ENCODE measurements around the gene KRT85.
A peak's percentile ranks its signal among the peaks of the same experiment; 100 is the strongest.

KRT85 gene

DNA sequence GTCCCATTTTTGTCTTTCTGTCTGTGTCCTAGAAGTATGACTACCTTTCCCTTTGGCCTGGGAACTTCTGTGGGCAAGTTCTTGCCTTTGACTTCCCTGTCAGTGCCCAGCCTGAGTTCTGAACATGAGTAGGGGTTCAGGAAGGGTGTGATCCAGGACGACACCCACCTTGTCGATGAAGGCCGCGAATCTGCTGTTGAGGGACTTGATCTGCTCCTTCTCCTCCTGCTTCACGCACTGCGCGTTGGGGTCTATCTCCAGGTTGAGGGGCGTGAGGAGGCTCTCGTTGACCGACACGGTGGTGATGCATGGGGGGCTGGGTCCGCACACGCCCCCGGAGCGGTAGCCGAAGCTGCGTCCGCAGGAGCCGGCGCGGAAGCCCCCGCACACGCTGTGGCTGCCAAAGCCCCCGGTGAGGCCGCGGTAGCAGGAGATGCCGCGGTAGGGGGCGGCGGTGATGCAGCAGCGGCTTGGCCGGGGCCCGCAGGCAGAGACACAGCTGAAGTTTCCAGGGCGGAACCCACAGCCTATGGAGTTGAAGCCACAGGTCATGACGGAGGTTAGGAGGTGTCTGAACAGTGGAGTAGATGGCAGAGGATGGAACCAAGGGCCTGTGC is 46.4 kb downstream of the KRT85 start, which contains the start of gene KRT83:
KRT83 (minus strand) TSS at position 615 of the 617 bp plus-strand sequence; CDS start at position 552, 63 bp downstream.
- H3K36me3 ChIP-seq (ENCODE audit: control insufficient read depth, insufficient read depth, low read length) = no peaks in the 10 kb centered on the region
- no peak for DNase-seq (ENCODE audit: extremely low read depth, insufficient read length)
- peaks cover 6% of the 10 kb centered on the region for H3K27me3 ChIP-seq (replicated peaks; ENCODE audit: control insufficient read depth, insufficient read depth, low read length)
- H3K4me3 ChIP-seq (replicated peaks; ENCODE audit: low read depth, low read length) = no peak within 1 kb of the TSS
- no peak for TF ChIP-seq CTCF (IDR thresholded peaks at IDR 0.05; ENCODE audit: insufficient read depth, low read length, poor library complexity, severe bottlenecking)

- Histone ChIP-seq H3K36me3 (ENCODE audit: control insufficient read depth, insufficient read depth, low read length) (no peaks in the 10 kb centered on the region), H3K27me3 (replicated peaks; ENCODE audit: control insufficient read depth, insufficient read depth, low read length) (peaks cover 6% of the 10 kb centered on the region), H3K4me3 (replicated peaks; ENCODE audit: low read depth, low read length) (no peak overlapping the region)
- no peak for DNase-seq (ENCODE audit: extremely low read depth, insufficient read length)
- peak; percentile 17 for TF ChIP-seq CTCF (IDR thresholded peaks at IDR 0.05; ENCODE audit: insufficient read depth, low read length, poor library complexity, severe bottlenecking)
These were observed 48.2 kb downstream of the KRT85 start for GRCh38 chr12:52319097-52319496.

GRCh38 chr12:52318241-52318990 is 48.9 kb downstream of the KRT85 start:
- TF ChIP-seq CTCF (IDR thresholded peaks at IDR 0.05; ENCODE audit: insufficient read depth, low read length, poor library complexity, severe bottlenecking) = no peak

GRCh38 chr12:52317468-52318052 is 49.7 kb downstream of the KRT85 start:
- Histone ChIP-seq H3K4me3 (replicated peaks; ENCODE audit: low read depth, low read length) (no peak overlapping the region), H3K36me3 (ENCODE audit: control insufficient read depth, insufficient read depth, low read length) (no peaks in the 10 kb centered on the region), H3K27me3 (replicated peaks; ENCODE audit: control insufficient read depth, insufficient read depth, low read length) (peaks cover 6% of the 10 kb centered on the region)
- no peak for DNase-seq (ENCODE audit: extremely low read depth, insufficient read length)
- TF ChIP-seq CTCF (IDR thresholded peaks at IDR 0.05; ENCODE audit: insufficient read depth, low read length, poor library complexity, severe bottlenecking) = no peak

More at GRCh38 chr12:52318241-52318990, 48.9 kb downstream of the KRT85 start:
- Histone ChIP-seq H3K27me3 (replicated peaks; ENCODE audit: control insufficient read depth, insufficient read depth, low read length) (peaks cover 6% of the 10 kb centered on the region), H3K4me3 (replicated peaks; ENCODE audit: low read depth, low read length) (no peak overlapping the region), H3K36me3 (ENCODE audit: control insufficient read depth, insufficient read depth, low read length) (no peaks in the 10 kb centered on the region)
- DNase-seq (ENCODE audit: extremely low read depth, insufficient read length) = no peak

GRCh38 chr12:52316701-52317100 is 50.6 kb downstream of the KRT85 start:
- peaks cover 6% of the 10 kb centered on the region for H3K27me3 ChIP-seq (replicated peaks; ENCODE audit: control insufficient read depth, insufficient read depth, low read length)
- H3K4me3 ChIP-seq (replicated peaks; ENCODE audit: low read depth, low read length) = no peak overlapping the region
- no peak for TF ChIP-seq CTCF (IDR thresholded peaks at IDR 0.05; ENCODE audit: insufficient read depth, low read length, poor library complexity, severe bottlenecking)
- H3K36me3 ChIP-seq (ENCODE audit: control insufficient read depth, insufficient read depth, low read length) = no peaks in the 10 kb centered on the region
- DNase-seq (ENCODE audit: extremely low read depth, insufficient read length) = no peak
